ENCODE measurements around the gene VEGFD.

VEGFD gene

GRCh38 chrX:15299941-15300851, 84.0 kb downstream of the VEGFD start:
- no peak for DNase-seq

GRCh38 chrX:15298780-15299179, 85.4 kb downstream of the VEGFD start:
- DNase-seq = no peak

GRCh38 chrX:15298201-15298600, 86.0 kb downstream of the VEGFD start:
- no peak for DNase-seq

Data from T1000 (cell line).